Measurements from ENCODE around the gene PRSS36.

DNA sequence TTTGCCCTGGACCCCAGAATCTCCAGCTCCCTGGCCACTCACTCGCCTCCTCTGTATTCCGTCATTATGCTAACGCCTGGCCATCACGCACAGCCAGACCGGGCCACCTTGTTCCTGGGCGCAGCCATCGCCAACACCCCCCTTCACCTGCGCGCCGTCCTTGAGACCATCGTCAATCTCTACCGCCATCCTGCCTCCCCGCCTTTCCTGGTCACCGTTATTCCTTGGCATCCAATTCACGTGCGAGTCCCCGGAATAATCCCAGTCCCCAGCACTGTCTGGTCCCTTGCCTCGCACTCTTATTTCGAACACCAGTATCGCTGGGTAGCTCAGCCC lies 55.8 kb downstream of the PRSS36 start:
- TF ChIP-seq, protein P1, sequence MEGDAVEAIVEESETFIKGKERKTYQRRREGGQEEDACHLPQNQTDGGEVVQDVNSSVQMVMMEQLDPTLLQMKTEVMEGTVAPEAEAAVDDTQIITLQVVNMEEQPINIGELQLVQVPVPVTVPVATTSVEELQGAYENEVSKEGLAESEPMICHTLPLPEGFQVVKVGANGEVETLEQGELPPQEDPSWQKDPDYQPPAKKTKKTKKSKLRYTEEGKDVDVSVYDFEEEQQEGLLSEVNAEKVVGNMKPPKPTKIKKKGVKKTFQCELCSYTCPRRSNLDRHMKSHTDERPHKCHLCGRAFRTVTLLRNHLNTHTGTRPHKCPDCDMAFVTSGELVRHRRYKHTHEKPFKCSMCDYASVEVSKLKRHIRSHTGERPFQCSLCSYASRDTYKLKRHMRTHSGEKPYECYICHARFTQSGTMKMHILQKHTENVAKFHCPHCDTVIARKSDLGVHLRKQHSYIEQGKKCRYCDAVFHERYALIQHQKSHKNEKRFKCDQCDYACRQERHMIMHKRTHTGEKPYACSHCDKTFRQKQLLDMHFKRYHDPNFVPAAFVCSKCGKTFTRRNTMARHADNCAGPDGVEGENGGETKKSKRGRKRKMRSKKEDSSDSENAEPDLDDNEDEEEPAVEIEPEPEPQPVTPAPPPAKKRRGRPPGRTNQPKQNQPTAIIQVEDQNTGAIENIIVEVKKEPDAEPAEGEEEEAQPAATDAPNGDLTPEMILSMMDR (IDR thresholded peaks at IDR 0.05) = no peak
- TF ChIP-seq POLR2AphosphoS5 (IDR thresholded peaks at IDR 0.05) (no peak), EP300 (IDR thresholded peaks at IDR 0.05) (no peak)
